CD4-positive, alpha-beta T cell treated with Interleukin-2 at 100 ng/mL for 4 hours (primary cell): ENCODE data around the gene EVL.
"Not testable (repeated sequence)": the region's sequence is repeated elsewhere in the genome, so short reads cannot be mapped to it uniquely, and the experiment has no call there.

Experiments
- DNase-seq: peaks from one replicate; pipeline ENCODE4 v3.0.0-alpha.2; 2020; ENCODE audit warnings: low spot score

The EVL gene

DNA sequence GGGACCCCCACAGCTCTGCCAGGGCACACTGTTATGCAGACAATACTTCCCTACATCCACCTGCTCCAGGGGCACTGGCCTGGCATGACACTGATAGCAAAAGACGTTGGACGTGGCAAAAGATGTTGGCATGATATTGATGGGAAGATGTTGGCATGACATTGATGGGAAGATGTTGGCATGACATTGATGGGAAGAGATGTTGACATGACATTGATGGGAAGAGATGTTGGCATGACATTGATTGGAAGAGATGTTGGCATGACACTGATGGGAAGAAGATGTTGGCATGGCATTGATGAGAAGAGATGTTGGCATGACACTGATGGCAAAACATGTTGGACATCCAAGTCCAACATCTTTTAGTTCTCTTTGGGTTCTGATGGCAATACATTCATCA, 105.7 kb downstream of the EVL start:
- no peak for DNase-seq

DNA sequence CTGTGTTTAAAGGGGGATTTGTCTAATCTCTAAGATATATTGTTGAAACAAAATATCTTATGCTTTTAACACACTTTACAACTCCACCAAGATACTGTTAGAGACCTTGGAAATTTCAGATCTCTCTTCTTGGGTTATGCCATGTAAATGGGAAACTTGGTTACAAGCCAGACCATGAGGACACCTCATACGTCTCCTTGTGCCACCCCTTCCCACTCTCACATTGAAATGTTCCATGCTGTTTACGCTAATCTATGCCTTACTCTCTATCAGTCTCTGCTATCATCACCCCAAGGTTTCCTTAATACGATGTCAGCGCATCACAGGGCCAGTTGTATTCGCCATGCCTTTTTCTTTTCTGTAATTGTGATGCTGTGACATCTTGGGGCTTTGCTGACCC, 107.6 kb downstream of the EVL start:
- no peak for DNase-seq

DNA sequence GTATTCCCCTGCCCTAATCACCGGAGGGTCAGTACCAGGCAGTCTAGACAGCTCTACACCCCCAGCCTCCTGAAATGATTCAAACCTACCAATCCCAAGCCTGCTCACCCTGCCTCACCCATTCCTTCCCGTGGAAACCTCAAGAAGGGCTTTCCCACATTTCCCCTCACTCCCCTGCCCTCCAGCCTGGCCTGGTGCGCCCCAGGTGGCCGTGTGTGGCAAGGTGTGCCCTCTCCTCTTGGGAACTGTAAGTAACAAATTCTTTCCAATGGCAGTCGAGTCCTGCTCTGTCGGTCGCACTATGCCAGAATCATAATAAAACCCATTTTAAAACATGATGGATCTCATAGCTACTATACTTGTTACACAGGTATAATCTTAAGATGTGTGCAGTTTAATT, 108.1 kb downstream of the EVL start:
- no peak for DNase-seq

DNA sequence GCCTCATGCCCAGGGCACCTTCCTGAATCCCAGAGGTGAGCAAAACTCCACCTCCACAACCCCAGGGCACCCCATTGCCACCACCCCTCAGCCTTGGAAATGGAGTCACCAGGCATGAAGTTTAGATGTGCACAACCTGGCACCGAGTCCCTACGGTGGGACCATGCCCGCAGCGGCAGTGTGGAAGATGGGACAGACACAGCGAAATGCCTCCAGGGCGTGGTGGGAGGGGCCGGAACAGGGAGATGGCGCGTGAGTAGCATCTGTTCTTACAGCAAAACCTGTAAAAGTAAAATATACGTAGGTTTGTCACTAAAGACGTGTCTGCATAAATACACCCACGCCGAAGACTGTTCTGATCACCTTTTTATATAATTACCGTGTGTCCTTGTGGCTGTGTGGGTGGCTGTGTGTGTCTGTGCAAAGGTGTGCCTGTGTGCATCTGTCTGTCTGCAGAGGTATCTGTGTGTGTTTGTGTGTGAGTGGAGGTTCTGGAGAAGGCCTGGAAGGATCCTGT, 111.6 kb downstream of the EVL start:
- DNase-seq = no peak

DNA sequence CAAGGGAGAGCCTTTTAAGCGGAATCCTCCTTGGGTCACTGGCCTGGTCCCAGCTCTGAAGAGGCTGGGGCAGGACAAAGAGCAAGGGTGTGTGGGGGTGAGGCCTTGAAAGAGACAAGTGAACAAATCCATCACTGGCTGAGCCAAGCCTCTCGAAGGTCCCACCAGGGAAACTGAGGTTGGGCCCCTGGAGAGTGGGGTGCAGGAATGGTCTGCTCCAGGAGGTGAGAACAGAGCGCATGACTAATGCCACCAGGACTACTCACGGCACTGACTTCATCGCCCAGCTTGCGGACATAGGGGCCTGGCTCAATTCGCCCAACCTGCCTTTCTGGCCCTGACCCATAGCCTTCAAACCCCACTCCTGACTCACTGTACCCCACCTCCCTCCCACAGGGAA, 113.5 kb downstream of the EVL start:
- no peak for DNase-seq

DNA sequence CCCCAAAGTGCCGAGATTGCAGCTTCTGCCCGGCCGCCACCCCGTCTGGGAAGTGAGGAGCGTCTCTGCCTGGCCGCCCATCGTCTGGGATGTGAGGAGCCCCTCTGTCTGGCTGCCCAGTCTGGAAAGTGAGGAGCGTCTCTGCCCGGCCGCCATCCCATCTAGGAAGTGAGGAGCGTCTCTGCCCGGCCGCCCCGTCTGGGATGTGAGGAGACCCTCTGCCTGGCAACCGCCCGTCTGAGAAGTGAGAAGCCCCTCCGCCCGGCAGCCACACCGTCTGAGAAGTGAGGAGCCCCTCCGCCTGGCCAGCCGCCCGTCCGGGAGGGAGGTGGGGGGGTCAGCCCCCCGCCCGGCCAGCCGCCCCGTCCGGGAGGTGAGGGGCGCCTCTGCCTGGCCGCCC, 115.4 kb downstream of the EVL start:
- not testable (repeated sequence) for DNase-seq

DNA sequence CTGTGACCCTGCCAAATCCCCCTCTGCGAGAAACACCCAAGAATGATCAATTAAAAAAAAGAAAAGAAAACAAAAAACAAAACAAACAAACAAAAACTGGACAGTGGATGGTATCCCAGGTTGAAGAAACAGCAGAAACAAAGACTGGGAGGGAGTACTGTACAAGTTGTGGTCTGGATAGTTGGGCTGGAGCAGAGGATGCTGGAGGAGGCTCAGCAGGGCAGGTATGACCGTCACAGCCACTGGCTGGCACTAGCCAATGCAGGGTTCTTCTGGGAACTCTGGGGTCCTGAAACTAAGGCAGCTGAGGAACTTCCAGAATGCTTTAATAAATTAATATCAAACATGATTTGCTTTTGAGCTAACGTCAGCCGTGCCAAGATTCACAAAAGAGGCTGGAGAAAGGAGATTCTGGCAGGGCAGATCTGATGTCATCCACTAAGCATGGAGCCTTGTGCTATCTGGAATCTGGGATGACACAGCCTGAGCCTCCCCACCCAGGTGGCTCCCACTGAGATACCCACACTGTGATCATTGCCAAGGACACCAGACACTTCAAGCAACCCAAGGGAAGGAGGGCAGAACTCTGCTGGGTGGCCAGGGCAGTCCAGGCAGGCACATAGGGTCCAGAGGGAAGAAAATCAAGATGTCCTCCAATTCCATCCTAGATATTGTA, 116.8 kb downstream of the EVL start:
- not testable (repeated sequence) for DNase-seq

DNA sequence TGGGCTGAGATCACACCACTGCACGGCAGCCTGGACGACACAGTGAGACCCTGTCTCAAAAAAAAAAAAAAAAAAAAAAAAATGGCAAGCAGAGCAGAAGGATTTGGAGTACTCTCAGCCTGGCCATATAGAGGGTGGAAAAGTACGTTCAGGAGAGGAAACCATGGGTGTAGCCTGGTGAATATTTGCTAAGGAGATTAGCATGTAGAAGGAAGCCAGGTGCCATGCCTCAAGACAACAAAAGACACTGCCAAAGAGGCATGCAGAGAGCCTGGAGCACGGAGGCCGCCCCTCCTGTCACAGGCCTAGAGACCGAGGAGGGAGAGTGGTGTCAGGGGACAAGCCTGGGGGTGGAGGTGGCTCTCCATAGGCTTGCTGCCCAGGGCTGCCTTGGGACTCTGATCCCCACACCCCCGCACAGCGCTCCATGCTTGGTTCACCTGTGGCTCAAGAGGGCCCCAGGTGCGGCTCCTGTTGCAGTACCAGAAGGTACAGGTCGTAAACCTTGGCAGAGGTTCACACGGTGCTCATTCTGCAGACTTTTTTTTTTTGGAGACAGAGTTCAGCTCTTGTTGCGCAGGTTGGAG, 122.1 kb downstream of the EVL start:
- DNase-seq = no peak

DNA sequence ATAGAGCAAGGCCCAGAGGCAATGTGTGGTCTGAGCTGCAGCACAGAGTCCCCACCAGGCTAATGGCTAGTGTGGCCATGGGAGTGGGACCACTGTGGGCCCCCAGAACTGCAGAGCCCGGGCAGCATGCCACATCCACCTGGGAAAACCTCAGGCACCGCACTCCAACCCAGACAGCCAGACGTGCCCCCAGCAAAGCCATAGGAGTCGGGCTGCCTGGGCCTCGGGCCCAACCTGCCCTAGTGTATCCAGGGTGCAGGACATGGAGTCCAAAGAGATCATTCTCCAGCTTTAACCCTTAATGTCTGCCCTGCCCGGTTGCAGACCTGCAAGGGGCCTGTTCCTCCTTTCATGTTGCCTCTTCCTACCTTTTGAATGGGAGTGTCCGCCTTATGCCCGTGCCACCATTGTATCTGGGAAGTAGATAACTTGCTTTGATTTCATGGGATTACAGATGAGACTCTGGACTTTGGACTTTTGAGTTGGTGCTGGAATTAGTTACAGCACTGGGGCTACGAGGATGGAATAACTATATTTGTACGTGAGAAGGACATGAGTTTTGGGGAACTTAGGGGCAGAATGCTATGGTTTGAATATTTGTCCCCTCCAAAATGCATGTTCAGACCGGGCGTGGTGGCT, 123.3 kb downstream of the EVL start:
- DNase-seq = no peak

DNA sequence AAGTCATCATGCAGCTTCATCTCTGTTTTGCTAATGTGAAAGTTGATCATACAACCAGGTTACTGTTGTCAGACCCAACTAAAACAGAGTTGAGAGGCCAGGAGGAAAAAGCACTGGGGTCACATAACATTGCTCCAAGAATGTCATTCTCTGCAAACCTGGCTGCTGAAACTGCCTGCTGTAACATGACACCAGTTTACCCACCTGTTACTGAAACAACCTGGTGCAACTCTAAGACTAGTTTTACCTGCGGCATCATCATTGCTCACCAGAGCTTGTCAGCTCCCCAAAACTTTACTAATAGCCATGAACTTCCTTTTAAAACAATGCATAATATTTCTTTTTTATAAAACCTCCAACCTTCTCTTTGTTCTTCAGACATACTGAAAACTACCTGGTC, 124.9 kb downstream of the EVL start:
- no peak for DNase-seq

DNA sequence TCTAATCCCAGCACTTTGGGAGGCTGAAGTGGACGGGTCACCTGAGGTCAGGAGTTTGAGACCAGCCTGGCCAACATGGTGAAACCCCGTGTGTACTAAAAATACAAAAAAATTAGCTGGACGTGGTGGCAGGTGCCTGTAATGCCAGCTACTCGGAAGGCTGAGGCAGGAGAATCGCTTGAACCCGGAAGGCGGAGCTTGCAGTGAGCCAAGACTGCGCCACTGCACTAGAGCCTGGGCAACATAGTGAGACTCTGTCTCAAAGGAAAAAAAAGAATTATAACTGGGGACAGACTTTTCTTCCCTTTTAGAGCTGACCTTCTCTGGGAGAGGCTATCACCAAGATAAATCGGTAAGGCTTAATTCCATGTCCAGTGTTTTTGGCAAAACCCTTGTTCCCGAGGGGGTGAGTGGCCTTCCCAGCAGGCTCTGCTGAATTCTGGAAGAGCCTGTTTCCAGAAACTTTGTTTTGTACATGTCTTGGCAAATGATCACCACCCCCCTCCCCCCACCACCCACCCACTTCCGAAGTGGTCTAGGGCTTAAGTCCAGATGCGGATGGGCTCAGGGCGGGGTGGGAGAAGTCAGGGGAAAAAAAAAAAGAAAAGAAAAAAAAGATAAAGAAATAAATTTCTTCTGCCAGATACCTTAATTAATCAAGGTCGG, 126.5 kb downstream of the EVL start:
- DNase-seq = no peak

DNA sequence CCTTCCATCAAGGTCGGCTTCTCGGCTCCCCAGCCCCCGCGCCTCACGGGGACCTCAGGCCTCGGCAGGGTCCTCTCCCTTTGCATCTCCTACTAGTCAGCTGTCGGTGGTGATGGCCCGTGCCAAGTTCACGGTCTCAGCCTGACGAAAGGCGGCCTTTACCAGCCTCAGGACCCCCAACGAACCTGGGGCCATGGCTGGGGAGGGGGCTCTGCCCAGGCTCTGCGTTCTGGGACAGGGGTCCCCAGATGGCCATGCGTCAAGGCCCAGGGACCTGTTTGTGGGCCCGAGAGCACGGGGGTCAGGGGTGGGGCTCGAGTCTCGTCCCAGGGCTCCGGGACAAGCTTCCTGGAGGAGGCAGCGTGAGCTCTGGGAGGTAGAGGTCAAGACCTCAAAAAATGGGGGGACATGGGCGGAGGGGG, 127.0 kb downstream of the EVL start:
- no peak for DNase-seq

DNA sequence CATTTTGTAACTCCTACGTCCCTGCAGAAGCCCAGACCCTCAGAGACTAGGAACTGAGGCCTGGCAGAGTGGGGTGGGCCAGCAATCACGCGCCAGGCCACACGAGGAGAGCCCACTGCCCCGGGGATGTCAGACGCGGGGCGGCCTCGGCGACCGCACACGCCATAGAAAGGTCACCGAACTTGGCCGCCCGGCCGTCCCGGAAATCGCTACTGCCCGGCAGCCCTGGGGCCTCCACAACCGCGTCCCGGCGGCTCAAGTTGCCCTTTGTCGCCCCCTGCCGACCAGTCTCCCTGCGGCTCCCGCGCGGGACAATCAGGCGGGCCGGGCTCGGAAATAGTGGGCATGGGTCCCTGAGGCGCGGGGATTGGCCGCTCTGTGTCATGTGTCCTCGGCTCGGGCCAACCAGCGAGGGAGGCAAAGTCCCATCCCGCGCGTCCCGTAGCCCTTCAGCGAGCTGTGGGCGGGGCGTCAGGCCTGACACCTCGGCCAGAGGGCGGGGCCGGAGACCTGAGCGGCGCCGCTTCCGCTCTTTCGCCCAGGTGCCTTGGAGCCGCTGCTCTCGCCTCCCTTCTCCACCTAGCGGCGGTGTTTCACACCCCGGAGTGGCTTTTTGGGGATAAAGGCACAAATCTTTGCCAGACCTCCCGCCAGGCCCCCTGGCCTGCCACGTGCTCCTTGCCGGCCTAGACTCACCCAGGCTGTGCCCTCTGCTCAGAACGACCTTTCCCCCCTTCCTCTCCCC, 127.6 kb downstream of the EVL start:
- DNase-seq = peak; percentile 99
